NB4 (cell line): ENCODE measurements around the gene ANO8.

Experiments
- POLR2A ChIP-seq: IDR thresholded peaks from 2 replicates; pipeline ENCODE4 v1.6.1; 2011; ENCODE audit warnings: mild to moderate bottlenecking; ENCODE audit not compliant: insufficient read length; ENCODE audit errors: extremely low read depth
- TF ChIP-seq, protein P1 (sequence below): IDR thresholded peaks from one replicate; pipeline ENCODE4 v1.5.1; 2012; ENCODE audit warnings: low read depth, low read length
- TF ChIP-seq, protein P2 (sequence below): IDR thresholded peaks from 2 replicates; pipeline ENCODE4 v1.6.1; 2011; ENCODE audit warnings: low read depth, low read length

DNA sequence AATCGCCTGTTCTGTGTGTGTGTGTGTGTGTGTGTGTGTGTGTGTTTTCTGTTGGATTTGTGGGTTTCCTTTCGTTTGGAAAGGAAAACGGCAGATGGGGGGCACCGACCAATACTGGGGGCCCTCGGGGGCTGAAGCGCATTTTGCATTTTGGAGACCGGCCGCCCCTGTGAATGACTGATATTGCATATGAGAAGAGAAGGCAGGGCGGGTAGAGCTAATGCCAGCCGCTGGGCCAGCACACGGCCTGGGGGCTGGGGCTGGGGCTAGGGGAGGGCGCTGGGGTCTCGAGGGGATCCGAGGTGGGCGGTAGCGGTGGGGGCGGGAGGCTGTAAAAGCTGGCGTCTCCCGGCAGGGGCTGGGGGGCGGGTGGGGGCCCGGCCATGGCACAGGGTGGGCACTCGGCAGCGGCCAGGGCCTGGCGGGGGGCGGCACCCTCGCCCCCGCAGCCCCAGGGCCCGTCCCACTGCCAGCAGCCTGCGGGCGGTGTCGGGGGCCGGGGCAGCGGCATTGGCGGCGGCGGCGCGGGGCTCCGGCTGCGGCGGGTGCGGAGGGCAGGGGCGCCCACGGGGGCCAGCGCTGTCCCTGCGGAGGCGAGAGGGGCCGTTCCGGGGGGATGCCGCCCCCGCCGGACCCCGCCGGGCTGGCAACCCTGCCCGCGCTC, 11.2 kb downstream of the ANO8 start:
- TF ChIP-seq POLR2A: no peak
- TF ChIP-seq, protein P1, sequence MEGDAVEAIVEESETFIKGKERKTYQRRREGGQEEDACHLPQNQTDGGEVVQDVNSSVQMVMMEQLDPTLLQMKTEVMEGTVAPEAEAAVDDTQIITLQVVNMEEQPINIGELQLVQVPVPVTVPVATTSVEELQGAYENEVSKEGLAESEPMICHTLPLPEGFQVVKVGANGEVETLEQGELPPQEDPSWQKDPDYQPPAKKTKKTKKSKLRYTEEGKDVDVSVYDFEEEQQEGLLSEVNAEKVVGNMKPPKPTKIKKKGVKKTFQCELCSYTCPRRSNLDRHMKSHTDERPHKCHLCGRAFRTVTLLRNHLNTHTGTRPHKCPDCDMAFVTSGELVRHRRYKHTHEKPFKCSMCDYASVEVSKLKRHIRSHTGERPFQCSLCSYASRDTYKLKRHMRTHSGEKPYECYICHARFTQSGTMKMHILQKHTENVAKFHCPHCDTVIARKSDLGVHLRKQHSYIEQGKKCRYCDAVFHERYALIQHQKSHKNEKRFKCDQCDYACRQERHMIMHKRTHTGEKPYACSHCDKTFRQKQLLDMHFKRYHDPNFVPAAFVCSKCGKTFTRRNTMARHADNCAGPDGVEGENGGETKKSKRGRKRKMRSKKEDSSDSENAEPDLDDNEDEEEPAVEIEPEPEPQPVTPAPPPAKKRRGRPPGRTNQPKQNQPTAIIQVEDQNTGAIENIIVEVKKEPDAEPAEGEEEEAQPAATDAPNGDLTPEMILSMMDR: no peak
- TF ChIP-seq, protein P2, sequence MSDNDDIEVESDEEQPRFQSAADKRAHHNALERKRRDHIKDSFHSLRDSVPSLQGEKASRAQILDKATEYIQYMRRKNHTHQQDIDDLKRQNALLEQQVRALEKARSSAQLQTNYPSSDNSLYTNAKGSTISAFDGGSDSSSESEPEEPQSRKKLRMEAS: no peak
